Activated T-cell treated with anti-CD3 and anti-CD28 coated beads, Interleukin-2, amount 50 U/mL, for 24 hours (primary cell): Measurements from ENCODE around the gene ADD1.
A peak's percentile ranks its signal among the peaks of the same experiment; 100 is the strongest.

Source experiments
- DNase-seq: peaks from one replicate; pipeline ENCODE4 v3.0.0-alpha.2; 2020
- H3K27ac Mint-ChIP-seq: 2 replicates; pipeline ENCODE4 v1.8.0; 2020; ENCODE audit warnings: mild to moderate bottlenecking, mixed read lengths
- H3K27me3 Mint-ChIP-seq: 2 replicates; pipeline ENCODE4 v1.8.0; 2020; ENCODE audit warnings: mixed read lengths
- H3K36me3 Mint-ChIP-seq: 2 replicates; pipeline ENCODE4 v1.8.0; 2020; ENCODE audit warnings: low read depth, mixed read lengths
- H3K4me1 Mint-ChIP-seq: 2 replicates; pipeline ENCODE4 v1.8.0; 2020; ENCODE audit warnings: low read depth, mixed read lengths
- H3K4me3 Mint-ChIP-seq: 2 replicates; pipeline ENCODE4 v1.8.0; 2020; ENCODE audit warnings: mild to moderate bottlenecking, moderate library complexity, mixed read lengths
- H3K9me3 Mint-ChIP-seq: 2 replicates; pipeline ENCODE4 v1.8.0; 2020; ENCODE audit warnings: mixed read lengths

ADD1 gene

DNA sequence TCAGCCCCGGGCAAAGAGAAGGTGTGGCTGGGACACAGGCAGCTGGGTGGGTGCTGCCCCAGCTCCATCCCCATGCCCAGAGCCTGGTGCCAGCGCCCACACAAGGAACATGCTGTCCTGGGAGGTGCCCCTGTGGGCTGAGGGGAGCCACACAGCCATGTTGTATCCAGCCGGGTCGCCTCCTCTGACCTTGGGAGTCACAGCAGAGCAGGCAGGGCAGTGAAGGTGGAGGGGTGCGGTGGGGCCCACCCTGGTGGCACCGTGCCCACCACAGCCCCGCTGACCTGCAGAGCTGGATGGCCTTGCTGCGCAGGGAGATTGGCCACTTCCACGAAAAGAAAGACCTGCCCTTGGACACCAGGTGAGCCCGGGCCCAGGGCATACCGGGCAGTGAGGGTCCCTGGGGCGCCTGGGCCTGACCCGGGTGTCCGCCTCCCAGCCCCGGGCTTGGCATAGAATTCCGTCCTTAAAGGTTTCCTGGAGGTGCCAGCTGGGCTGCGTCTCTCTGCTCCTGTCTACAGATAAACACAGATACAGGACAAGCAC lies 18.7 kb upstream of the ADD1 start:
- Mint-ChIP-seq H3K27me3 (no peaks in the 10 kb centered on the region), H3K4me1 (peaks cover 4% of the 10 kb centered on the region), H3K4me3 (no peak overlapping the region), H3K27ac (no peak overlapping the region), H3K36me3 (peaks cover 87% of the 10 kb centered on the region), H3K9me3 (no peaks in the 10 kb centered on the region)
- no peak for DNase-seq

DNA sequence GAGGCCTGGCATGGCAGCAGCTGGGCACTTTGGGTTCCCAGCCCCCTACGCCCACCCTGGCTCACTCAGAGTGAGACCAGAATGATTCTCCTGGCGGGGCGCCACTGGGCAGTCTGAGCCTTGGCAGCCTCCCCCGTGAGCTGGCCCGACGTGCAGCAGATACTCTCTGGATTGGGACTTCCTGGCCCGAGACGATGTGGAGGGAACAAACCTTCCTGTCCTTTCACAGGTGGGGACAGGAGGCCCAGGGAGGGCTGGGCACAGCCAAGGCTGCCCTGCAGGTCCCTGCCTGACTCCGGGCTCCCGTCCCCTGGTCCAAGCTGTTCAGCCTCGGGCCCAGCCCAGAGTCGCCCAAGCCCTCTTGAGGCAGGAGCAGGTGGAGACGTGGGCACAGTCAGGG lies 17.9 kb upstream of the ADD1 start:
- H3K36me3 Mint-ChIP-seq = peaks cover 87% of the 10 kb centered on the region
- H3K27ac Mint-ChIP-seq = no peak overlapping the region
- H3K27me3 Mint-ChIP-seq = no peaks in the 10 kb centered on the region
- no peak overlapping the region for H3K4me3 Mint-ChIP-seq
- no peak for DNase-seq
- no peaks in the 10 kb centered on the region for H3K9me3 Mint-ChIP-seq
- no peaks in the 10 kb centered on the region for H3K4me1 Mint-ChIP-seq

DNA sequence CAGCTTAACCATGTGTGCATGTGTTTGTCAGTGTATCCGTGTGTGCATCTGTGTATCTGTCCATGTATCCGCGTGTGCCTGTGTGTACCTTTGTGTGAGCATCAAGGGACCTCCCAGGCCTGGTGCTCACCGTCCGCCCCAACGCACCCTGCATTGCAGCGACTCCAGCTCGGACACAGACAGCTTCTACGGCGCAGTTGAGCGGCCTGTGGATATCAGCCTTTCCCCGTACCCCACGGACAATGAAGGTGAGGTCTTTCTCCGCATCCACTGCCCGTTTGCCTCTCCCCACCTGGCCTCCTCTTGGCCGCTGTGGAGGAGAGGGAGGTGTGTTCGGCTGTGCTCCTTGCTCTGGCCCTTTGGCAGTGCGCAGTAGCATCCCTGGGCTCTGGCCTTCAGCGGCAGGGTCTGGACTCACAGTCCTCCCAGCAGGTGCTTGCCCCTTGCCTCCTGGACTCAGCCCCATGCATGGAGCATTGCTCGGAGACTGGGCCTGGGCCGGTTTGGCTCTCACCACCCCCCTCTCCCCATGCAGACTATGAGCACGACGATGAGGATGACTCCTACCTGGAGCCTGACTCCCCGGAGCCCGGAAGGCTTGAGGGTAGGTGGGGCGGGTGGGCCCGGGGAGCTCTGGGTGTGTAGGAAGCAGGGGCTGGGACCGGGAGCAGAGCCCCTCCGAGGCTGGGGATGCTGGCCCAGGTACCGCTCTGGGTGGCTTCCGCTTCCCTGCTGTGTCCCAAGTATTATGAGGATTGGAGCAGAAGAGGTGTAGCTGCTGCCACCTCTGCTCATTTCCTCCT lies 16.4 kb upstream of the ADD1 start:
- H3K4me3 Mint-ChIP-seq = no peak overlapping the region
- no peak for DNase-seq
- H3K9me3 Mint-ChIP-seq = no peaks in the 10 kb centered on the region
- peak overlapping the region; percentile 29 for H3K27ac Mint-ChIP-seq
- H3K36me3 Mint-ChIP-seq = peaks cover 93% of the 10 kb centered on the region
- H3K27me3 Mint-ChIP-seq = no peaks in the 10 kb centered on the region
- no peaks in the 10 kb centered on the region for H3K4me1 Mint-ChIP-seq

DNA sequence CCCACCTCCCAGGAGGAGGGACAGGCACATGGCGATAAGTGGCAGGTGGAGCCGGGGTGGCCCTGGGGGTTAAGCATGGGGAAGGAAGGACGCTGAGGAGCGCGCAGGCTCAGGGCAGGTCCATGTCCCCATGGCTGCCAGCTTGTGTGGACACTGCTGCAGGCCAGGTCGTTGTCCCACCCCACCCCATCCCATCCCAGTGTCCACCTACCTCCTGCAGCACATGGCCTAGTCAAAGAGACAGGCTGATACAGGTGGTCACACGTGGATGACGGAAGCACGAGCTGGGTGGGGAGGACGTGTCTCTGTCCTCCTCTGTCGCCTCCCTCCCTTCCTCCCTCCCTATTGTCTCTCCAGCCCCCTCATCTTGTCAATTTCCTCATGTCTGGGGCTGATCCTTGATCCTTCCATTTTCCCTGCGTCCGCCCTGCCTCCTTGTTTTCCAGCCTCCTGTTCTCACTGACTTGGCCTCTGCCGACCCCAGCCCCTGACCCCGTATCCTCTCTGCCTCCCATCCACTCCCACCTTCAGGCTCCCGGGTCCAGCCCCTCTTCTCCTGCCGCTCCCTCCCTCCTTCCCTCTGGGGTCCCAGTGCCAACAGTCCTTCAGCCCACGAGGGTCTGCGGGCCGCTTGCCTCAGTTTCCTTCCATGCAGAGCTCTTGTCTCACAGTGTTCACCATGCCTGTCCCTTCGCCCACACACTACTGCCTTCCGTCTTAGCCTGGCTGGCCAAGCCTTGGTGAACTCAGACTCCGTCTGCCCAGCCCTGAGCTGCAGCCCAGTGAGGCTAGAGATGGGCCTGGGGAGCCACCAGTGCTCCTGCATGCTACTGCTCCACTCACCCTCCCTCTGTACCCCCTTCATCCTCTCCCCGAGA lies 15.5 kb upstream of the ADD1 start:
- H3K27me3 Mint-ChIP-seq = no peaks in the 10 kb centered on the region
- H3K27ac Mint-ChIP-seq = peak overlapping the region; percentile 50
- peaks cover 92% of the 10 kb centered on the region for H3K36me3 Mint-ChIP-seq
- no peaks in the 10 kb centered on the region for H3K4me1 Mint-ChIP-seq
- no peak overlapping the region for H3K4me3 Mint-ChIP-seq
- no peaks in the 10 kb centered on the region for H3K9me3 Mint-ChIP-seq
- no peak for DNase-seq

DNA sequence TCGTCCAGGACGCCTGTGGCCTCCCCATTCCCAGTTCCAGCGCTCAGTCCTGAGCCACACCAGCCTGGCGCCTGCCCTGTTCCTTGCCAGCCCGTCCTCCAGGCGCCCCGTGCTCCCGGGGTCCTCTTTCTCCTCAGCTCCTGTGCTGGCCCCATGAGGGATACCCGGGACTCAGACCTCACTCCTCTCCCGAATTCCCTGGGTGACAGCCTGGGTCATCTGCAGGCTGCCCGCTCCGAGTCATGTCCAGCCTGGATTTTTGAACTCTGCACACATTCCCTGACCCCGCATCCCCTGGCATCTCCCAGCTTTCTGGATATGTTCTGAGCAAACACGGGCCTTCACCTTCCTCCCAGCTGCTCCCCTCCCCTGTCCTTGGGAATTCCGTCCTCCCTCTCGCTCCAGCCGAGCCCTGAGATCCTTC lies 14.9 kb upstream of the ADD1 start:
- H3K36me3 Mint-ChIP-seq = peaks cover 92% of the 10 kb centered on the region
- H3K4me3 Mint-ChIP-seq = no peak overlapping the region
- no peak for DNase-seq
- peak overlapping the region; percentile 50 for H3K27ac Mint-ChIP-seq
- no peaks in the 10 kb centered on the region for H3K27me3 Mint-ChIP-seq
- no peaks in the 10 kb centered on the region for H3K9me3 Mint-ChIP-seq
- peaks cover 5% of the 10 kb centered on the region for H3K4me1 Mint-ChIP-seq

DNA sequence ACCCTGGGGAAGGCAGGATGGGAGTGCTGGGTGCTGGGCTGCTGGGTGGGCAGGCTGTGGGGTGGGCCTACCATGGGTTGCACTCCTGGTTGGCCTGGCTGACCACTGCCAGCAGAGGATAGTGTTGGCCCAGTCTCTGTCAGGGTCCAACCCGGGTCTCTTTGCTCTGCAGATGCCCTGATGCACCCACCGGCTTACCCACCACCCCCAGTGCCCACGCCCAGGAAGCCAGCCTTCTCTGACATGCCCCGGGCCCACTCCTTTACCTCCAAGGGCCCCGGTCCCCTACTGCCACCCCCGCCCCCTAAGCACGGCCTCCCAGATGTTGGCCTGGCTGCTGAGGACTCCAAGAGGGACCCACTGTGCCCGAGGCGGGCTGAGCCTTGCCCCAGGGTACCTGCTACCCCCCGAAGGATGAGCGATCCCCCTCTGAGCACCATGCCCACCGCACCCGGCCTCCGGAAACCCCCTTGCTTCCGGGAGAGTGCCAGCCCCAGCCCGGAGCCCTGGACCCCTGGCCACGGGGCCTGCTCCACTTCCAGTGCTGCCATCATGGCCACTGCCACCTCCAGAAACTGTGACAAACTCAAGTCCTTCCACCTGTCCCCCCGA lies 14.2 kb upstream of the ADD1 start:
- peak overlapping the region; percentile 29 for H3K27ac Mint-ChIP-seq
- peaks cover 90% of the 10 kb centered on the region for H3K36me3 Mint-ChIP-seq
- DNase-seq = no peak
- peaks cover 8% of the 10 kb centered on the region for H3K4me1 Mint-ChIP-seq
- no peaks in the 10 kb centered on the region for H3K27me3 Mint-ChIP-seq
- H3K4me3 Mint-ChIP-seq = no peak overlapping the region
- no peaks in the 10 kb centered on the region for H3K9me3 Mint-ChIP-seq

DNA sequence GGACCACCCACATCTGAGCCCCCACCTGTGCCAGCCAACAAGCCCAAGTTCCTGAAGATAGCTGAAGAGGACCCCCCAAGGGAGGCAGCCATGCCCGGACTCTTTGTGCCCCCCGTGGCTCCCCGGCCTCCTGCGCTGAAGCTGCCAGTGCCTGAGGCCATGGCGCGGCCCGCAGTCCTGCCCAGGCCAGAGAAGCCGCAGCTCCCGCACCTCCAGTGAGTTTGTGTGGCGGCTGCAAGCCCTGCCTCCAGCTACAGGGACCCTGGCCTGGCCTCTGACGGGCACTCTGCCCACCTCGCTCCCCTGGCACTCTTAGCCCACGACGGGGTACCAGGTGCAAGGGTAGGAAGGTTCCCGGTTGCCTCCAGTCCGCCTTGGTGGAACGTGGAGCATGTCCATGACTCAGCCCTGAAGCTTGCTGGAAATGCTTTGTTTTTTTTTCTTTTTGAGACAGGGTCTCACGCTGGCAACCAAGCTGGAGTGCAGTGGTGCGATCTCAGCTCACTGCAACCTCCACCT lies 13.7 kb upstream of the ADD1 start:
- no peak overlapping the region for H3K4me3 Mint-ChIP-seq
- H3K27ac Mint-ChIP-seq = no peak overlapping the region
- H3K36me3 Mint-ChIP-seq = peaks cover 88% of the 10 kb centered on the region
- H3K27me3 Mint-ChIP-seq = no peaks in the 10 kb centered on the region
- no peak for DNase-seq
- H3K4me1 Mint-ChIP-seq = peaks cover 14% of the 10 kb centered on the region
- H3K9me3 Mint-ChIP-seq = no peaks in the 10 kb centered on the region

DNA sequence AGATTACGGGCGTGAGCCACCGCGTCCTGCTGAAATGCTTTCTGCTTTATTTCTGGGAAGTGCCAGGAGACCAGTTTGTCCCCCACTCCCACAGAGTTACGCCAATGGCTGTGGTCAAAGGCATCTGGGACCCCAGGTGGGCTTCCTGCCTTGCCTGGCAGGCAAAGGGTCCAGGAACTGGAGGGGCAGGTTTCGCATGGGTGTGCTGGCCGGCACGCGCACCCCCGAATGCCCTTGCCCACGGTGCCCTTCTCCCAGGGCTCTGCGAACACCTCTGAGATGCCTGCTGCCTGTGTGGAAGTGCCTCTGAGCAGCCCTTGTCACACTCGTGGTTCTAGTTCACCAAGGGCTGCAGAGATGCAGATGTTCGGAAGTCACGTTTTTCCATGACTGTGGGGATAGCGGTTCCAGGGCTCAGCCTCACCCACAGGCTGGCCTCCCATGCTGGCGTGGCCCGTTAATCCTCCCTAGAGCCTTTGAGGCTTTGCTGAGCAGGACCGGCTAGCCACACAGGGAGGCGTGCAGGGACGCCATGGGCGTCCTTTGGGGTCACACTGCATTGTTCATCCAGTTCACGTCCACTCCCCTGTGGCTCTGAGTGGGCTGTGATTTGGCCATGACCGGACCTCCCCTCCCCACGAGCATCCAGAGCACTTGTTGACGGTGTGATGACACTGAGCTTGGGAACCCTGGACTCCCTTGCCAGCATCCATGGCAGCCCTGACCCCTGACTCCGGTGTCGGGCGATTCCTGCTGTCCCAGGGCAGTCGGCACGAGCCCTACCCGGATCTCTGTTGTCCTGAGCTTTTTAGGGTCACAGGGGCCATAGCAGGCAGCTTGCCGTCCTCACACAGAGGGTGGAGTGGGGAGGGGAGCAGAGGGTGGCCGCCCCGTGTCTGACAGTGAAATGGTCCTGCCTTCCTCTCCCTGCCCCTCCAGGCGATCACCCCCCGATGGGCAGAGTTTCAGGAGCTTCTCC lies 12.7 kb upstream of the ADD1 start:
- H3K27me3 Mint-ChIP-seq = no peaks in the 10 kb centered on the region
- DNase-seq = no peak
- H3K27ac Mint-ChIP-seq = no peak overlapping the region
- peaks cover 23% of the 10 kb centered on the region for H3K4me1 Mint-ChIP-seq
- H3K4me3 Mint-ChIP-seq = no peak overlapping the region
- H3K9me3 Mint-ChIP-seq = no peaks in the 10 kb centered on the region
- H3K36me3 Mint-ChIP-seq = peaks cover 86% of the 10 kb centered on the region

DNA sequence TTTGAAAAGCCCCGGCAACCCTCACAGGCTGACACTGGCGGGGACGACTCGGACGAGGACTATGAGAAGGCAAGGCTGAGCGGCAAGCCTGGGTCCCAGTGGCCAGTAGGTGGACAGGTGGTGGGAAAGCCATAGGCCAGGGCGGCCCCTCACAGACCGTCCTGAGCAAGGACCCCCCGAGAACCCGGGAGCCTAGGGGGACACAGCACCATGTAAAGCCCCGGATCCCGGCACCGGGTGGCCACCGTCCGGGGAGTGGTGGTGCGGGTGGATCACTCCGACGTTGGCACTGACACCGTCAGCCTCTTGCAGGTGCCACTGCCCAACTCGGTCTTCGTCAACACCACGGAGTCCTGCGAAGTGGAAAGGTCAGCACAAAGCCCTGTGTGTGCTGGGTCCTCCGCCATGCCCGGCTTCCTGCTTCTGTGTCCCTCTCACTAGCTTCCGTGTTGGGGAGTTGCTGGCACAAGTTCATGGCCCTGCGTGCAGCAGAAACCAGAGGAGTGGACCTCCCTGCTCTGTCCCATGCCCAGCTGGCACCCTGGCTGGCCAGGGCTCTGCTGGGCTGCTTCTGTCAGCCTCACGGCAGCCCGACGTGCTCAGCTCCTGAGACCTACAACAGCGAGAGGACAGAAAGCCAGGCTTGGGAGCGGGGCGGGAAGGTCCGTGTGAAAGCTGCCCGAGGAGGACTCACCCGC lies 11.9 kb upstream of the ADD1 start:
- H3K4me3 Mint-ChIP-seq = no peak overlapping the region
- peaks cover 31% of the 10 kb centered on the region for H3K4me1 Mint-ChIP-seq
- no peak overlapping the region for H3K27ac Mint-ChIP-seq
- peaks cover 87% of the 10 kb centered on the region for H3K36me3 Mint-ChIP-seq
- DNase-seq = peak; percentile 20
- no peaks in the 10 kb centered on the region for H3K9me3 Mint-ChIP-seq
- no peaks in the 10 kb centered on the region for H3K27me3 Mint-ChIP-seq

DNA sequence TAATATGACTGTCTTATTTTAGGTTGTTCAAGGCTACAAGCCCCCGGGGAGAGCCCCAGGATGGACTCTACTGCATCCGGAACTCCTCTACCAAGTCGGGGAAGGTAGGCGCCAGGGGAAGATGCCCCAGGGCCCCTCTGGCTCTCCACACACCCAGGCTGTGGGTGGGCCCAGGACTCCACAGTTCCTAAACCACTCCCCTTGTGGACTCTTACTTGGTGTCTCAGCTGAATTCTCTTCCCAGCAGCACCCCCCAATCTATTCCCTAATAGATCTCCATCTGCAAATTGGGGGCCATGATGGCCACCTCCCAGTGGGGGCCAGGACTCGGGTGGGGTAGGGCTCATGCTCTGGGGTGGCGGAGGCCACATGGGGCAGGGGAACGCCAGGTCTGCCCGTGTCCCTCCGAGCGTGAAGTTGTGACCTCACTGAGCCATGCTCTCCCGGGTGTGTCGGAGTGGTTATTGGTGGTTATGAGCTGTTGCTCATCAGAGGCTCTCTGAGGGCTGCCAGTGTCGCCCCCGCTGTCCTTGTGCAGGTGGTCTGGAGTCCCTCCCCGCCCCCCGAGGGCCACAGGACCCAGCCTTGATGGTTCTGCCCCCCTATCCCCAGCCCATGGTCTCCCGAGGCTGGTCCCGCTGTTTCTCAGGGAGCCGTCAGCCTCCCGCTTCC lies 11.2 kb upstream of the ADD1 start:
- H3K27ac Mint-ChIP-seq = peak overlapping the region; percentile 50
- peaks cover 38% of the 10 kb centered on the region for H3K4me1 Mint-ChIP-seq
- no peak overlapping the region for H3K4me3 Mint-ChIP-seq
- peak; percentile 28 for DNase-seq
- peaks cover 87% of the 10 kb centered on the region for H3K36me3 Mint-ChIP-seq
- H3K27me3 Mint-ChIP-seq = no peaks in the 10 kb centered on the region
- no peaks in the 10 kb centered on the region for H3K9me3 Mint-ChIP-seq

DNA sequence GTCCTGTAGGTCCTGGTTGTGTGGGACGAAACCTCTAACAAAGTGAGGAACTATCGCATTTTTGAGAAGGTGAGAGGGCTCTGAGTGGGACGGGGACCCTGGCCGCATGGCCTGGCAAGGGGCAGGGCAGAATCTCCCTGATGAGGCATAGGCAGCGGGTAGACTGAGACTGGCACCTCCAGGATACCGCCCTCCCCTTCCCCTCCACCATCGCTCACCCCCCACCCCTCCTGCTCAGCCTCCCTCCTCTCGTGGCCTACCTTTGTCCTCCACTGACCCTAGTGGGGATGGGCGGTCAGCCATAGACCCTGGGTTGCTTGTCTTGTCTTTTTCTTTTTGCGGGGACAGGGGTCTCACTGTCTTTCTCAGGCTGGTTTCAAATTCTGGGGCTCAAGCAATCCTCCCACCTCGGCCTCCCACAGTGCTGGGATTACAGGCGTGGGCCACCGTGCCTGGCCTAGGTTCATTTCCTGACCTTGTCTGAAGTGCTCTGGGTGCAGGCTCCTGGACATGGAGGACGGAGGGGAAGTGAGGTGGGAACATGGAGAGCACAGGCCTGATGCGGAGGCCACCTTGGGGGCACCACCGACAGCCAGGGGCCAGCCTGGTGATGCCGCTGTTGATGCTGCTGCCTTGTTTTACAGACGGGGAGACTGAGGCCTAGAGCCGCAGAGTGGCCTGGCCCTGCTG lies 10.5 kb upstream of the ADD1 start:
- Mint-ChIP-seq H3K36me3 (peaks cover 83% of the 10 kb centered on the region), H3K9me3 (no peaks in the 10 kb centered on the region), H3K4me1 (peaks cover 45% of the 10 kb centered on the region), H3K4me3 (no peak overlapping the region), H3K27me3 (no peaks in the 10 kb centered on the region), H3K27ac (peak overlapping the region; percentile 61)
- no peak for DNase-seq

DNA sequence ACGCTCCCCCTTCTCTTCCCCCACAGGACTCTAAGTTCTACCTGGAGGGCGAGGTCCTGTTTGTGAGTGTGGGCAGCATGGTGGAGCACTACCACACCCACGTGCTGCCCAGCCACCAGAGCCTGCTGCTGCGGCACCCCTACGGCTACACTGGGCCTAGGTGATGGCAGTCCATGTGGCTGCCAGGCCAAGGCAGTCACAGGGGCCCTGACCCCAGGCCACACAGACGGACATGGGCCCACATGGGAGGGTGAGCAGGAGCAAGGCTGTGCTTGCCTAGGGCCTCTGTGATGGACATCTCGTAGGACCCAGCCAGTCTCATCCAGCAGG lies 10.0 kb upstream of the ADD1 start:
- peaks cover 50% of the 10 kb centered on the region for H3K4me1 Mint-ChIP-seq
- no peak overlapping the region for H3K4me3 Mint-ChIP-seq
- no peak overlapping the region for H3K27ac Mint-ChIP-seq
- no peaks in the 10 kb centered on the region for H3K9me3 Mint-ChIP-seq
- no peaks in the 10 kb centered on the region for H3K27me3 Mint-ChIP-seq
- peak; percentile 30 for DNase-seq
- peaks cover 80% of the 10 kb centered on the region for H3K36me3 Mint-ChIP-seq
